ENCODE measurements around the gene EXD3.

GRCh38 chr9:137435381-137435891 lies 12.5 kb upstream of the EXD3 start:
- TF ChIP-seq GABPA (IDR thresholded peaks at IDR 0.05; ENCODE audit: low read depth) (no peak), POLR2AphosphoS5 (IDR thresholded peaks at IDR 0.05; ENCODE audit: low read depth) (no peak), CTCF (IDR thresholded peaks at IDR 0.05; ENCODE audit: insufficient read depth, low read length) (no peak), SPI1 (IDR thresholded peaks at IDR 0.05; ENCODE audit: borderline replicate concordance, low read depth) (no peak)
- TF ChIP-seq, protein P1, sequence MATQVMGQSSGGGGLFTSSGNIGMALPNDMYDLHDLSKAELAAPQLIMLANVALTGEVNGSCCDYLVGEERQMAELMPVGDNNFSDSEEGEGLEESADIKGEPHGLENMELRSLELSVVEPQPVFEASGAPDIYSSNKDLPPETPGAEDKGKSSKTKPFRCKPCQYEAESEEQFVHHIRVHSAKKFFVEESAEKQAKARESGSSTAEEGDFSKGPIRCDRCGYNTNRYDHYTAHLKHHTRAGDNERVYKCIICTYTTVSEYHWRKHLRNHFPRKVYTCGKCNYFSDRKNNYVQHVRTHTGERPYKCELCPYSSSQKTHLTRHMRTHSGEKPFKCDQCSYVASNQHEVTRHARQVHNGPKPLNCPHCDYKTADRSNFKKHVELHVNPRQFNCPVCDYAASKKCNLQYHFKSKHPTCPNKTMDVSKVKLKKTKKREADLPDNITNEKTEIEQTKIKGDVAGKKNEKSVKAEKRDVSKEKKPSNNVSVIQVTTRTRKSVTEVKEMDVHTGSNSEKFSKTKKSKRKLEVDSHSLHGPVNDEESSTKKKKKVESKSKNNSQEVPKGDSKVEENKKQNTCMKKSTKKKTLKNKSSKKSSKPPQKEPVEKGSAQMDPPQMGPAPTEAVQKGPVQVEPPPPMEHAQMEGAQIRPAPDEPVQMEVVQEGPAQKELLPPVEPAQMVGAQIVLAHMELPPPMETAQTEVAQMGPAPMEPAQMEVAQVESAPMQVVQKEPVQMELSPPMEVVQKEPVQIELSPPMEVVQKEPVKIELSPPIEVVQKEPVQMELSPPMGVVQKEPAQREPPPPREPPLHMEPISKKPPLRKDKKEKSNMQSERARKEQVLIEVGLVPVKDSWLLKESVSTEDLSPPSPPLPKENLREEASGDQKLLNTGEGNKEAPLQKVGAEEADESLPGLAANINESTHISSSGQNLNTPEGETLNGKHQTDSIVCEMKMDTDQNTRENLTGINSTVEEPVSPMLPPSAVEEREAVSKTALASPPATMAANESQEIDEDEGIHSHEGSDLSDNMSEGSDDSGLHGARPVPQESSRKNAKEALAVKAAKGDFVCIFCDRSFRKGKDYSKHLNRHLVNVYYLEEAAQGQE (IDR thresholded peaks at IDR 0.05; ENCODE audit: insufficient replicate concordance, low read depth), result no peak

Data from HL-60 (cell line).